ENCODE measurements around the gene MAP9. TPM values are rescaled to one million over a fixed set of nuclear protein-coding genes. Genes with fewer than 3 reads are reported as not detected.
"Not testable (repeated sequence)": the region's sequence is repeated elsewhere in the genome, so short reads cannot be mapped to it uniquely, and the experiment has no call there.

The MAP9 gene
- total RNA-seq, 2 donors from 2014 or later = 2.3 to 6.4 TPM

DNA sequence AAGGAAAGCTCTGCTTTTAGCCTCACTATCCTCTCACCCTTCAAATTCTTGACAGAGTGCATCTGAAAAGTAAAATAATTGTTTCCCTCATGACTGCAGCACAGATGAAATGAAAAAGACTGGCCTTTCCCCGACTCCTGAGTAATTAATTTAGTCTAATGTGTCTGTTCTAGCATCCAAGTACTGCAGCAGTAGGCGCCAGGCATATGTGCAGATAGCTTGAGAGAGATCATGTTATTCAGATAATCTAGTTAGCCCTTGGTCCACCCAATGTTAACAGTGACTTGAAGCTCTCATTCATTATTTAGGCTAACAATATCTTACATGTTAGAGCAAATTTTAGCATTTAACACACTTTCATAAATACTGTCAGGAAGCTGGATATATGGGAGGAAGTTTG, 54.0 kb downstream of the MAP9 start:
- no peaks in the 10 kb centered on the region for H3K4me1 ChIP-seq
- no peak for DNase-seq

DNA sequence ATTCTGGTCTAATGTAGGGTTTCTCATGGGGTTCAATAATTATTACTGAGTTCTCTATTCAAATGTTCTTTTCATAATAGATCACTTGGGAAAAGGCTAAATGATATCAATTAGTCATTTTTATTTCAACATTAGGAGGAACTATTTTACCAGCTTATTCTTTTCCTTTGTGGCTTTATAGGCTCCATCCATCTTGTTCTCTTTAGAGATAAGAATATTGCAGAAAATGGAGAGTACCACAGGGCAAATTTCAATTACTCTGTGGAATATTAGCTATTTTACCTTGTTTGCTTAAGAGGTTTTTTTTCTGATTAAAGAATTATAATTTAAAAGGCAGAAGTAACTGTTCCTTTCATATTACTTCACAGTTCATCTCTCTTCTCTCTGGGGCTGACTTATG, 55.8 kb downstream of the MAP9 start:
- Histone ChIP-seq H3K4me3 (no peak overlapping the region), H3K27me3 (no peaks in the 10 kb centered on the region), H3K36me3 (no peaks in the 10 kb centered on the region), H3K9me3 (no peaks in the 10 kb centered on the region), H3K9ac (ENCODE audit: low read depth in 2 of 2, low read length in 2 of 2) (no peak overlapping the region), H3K27ac (no peak overlapping the region), H3K4me1 (no peaks in the 10 kb centered on the region)
- TF ChIP-seq, protein P1, sequence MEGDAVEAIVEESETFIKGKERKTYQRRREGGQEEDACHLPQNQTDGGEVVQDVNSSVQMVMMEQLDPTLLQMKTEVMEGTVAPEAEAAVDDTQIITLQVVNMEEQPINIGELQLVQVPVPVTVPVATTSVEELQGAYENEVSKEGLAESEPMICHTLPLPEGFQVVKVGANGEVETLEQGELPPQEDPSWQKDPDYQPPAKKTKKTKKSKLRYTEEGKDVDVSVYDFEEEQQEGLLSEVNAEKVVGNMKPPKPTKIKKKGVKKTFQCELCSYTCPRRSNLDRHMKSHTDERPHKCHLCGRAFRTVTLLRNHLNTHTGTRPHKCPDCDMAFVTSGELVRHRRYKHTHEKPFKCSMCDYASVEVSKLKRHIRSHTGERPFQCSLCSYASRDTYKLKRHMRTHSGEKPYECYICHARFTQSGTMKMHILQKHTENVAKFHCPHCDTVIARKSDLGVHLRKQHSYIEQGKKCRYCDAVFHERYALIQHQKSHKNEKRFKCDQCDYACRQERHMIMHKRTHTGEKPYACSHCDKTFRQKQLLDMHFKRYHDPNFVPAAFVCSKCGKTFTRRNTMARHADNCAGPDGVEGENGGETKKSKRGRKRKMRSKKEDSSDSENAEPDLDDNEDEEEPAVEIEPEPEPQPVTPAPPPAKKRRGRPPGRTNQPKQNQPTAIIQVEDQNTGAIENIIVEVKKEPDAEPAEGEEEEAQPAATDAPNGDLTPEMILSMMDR (IDR thresholded peaks at IDR 0.05) = no peak
- no peak for DNase-seq
- intact Hi-C loops (cut with DNase I) = no loop called here

More for the DNA sequence above, 54.0 kb downstream of the MAP9 start:
- Histone ChIP-seq H3K9ac (ENCODE audit: low read depth in 2 of 2, low read length in 2 of 2) (no peak overlapping the region), H3K9me3 (no peaks in the 10 kb centered on the region), H3K27ac (no peak overlapping the region), H3K36me3 (no peaks in the 10 kb centered on the region), H3K27me3 (no peaks in the 10 kb centered on the region), H3K4me3 (no peak overlapping the region)
- TF ChIP-seq, protein P1 (IDR thresholded peaks at IDR 0.05) = no peak
- intact Hi-C loops (cut with DNase I) = no loop called here

DNA sequence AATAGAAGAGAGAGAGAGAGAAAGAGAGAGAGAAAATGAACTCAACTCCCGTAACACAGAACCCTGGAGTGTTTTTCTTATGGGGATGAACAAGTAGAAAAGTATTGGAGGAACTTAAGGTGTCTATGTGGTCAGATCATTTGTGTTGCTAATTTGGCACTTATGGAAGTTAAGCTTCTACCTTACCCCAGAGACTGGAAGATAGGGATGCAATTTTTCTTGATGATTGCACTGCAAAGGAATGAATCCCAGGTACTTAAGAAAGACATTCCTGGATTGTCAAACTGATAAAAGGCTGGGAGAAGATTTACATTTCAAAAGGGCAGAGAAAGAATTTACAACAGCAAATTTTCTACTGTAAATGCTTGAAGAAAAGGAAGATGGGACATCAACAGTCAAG, 57.2 kb downstream of the MAP9 start:
- no peak overlapping the region for H3K27ac ChIP-seq
- H3K9me3 ChIP-seq = no peaks in the 10 kb centered on the region
- TF ChIP-seq, protein P1 (IDR thresholded peaks at IDR 0.05) = no peak
- H3K36me3 ChIP-seq = no peaks in the 10 kb centered on the region
- H3K27me3 ChIP-seq = no peaks in the 10 kb centered on the region
- intact Hi-C loops (cut with DNase I) = no loop called here
- H3K4me1 ChIP-seq = no peaks in the 10 kb centered on the region
- H3K9ac ChIP-seq (ENCODE audit: low read depth in 2 of 2, low read length in 2 of 2) = no peak overlapping the region
- DNase-seq = no peak
- H3K4me3 ChIP-seq = no peak overlapping the region

DNA sequence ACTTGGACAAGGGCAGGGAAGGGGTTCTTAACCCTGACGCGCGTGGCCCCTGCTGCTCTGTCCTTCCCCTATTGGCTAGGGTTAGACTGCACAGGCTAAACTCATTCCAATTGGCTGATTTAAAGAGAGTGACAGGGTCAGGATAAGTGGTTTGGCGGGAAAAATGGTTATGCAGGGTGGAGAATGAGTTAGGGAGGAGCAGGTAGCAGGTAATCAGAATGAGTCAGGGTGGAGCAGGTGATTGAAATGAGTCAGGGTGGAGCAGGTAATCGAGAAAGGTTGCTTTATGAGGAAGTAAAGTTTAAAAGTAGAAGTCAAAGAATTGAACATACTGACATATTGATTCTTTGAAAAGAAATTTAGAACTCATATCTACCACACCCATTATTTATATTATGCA, 64.7 kb downstream of the MAP9 start:
- H3K36me3 ChIP-seq; intact Hi-C loops (cut with DNase I); H3K9ac ChIP-seq (ENCODE audit: low read depth in 2 of 2, low read length in 2 of 2); H3K4me1 ChIP-seq; DNase-seq; H3K27me3 ChIP-seq; H3K4me3 ChIP-seq; H3K9me3 ChIP-seq: not testable (repeated sequence)
- peak overlapping the region; percentile 24 for H3K27ac ChIP-seq

DNA sequence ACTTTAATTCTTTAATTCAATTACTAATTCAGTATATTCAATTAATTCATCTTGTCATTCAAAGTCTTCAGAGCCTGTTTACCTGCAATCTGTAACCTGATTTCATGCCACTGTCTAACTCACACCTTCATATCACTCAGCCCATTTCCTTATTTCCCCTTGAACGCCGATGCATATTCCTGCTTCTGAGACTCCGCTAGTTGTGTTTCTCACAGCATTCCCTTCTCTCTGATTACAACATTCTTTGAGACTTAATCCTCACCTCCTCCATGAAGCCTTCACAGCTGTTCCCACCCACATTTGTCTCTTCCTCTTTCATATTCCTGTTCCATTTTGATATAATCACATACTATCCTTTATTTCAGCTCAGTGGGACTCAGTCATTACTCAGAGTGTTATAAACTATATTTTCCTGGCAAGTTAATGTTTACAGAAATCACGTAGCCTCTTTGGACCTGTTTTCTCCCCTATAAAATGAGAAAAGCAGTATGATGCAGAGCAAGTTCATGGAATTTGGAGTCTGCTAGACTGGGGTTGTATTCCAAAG, 69.0 kb downstream of the MAP9 start:
- H3K36me3 ChIP-seq = no peaks in the 10 kb centered on the region
- no peaks in the 10 kb centered on the region for H3K27me3 ChIP-seq
- peaks cover 4% of the 10 kb centered on the region for H3K4me1 ChIP-seq
- peak overlapping the region; percentile 18 for H3K27ac ChIP-seq
- H3K9ac ChIP-seq (ENCODE audit: low read depth in 2 of 2, low read length in 2 of 2) = no peak overlapping the region
- intact Hi-C loops (cut with DNase I) = no loop called here
- no peak overlapping the region for H3K4me3 ChIP-seq
- no peak for DNase-seq
- TF ChIP-seq, protein P1 (IDR thresholded peaks at IDR 0.05) = no peak
- no peaks in the 10 kb centered on the region for H3K9me3 ChIP-seq

DNA sequence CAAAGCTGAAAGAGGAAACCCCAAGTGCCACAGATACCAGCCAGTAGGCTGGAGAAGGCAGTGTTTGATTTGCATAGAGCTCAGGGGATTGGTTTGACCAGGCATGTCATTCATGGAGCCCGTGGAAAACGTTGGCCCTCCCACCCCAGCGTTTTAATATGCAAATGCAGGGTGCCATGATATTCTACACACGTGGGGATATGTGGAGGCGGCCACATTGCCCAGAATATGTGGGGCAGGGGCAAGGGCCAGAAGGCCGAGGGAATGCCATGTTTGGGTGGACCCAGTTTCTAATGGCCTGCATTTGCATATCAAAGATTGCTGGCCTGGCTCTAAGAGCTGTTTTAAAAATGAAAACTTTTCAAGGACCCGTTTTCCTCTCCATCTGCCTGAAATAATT, 71.1 kb downstream of the MAP9 start:
- Histone ChIP-seq H3K9me3 (no peaks in the 10 kb centered on the region), H3K9ac (ENCODE audit: low read depth in 2 of 2, low read length in 2 of 2) (no peak overlapping the region), H3K4me1 (peaks cover 4% of the 10 kb centered on the region), H3K36me3 (no peaks in the 10 kb centered on the region), H3K4me3 (no peak overlapping the region), H3K27ac (no peak overlapping the region), H3K27me3 (no peaks in the 10 kb centered on the region)
- intact Hi-C loops (cut with DNase I) = no loop called here
- TF ChIP-seq, protein P1 (IDR thresholded peaks at IDR 0.05) = no peak
- DNase-seq = no peak

Data from colonic mucosa (tissue), 4 donors.